Spleen (tissue), 7 donors: ENCODE measurements around the gene RNF19B.
A peak's percentile ranks its signal among the peaks of the same experiment; 100 is the strongest.

Experiments used
- CTCF ChIP-seq, 11 experiments: fragments of 200-600 bp in 7 of 11; fragments of 450-650 bp in 4 of 11; sonication (generic) in 4 of 11; IDR thresholded peaks in 8 of 11; conservative IDR thresholded peaks in 3 of 11; 1 replicate in 7 of 11; 2 replicates in 4 of 11; pipeline versions ENCODE4 v1.4.0 to v1.8.0; 2016 to 2021; ENCODE audit warnings: antibody characterized with exemption in 11 of 11, inconsistent platforms in 4 of 11, mild to moderate bottlenecking in 1 of 11
- POLR2A ChIP-seq, 3 donors: fragments of 450-650 bp; IDR thresholded peaks; one replicate each; pipeline ENCODE4 v1.5.1; 2017; ENCODE audit warnings: antibody characterized with exemption in 3 of 3, mild to moderate bottlenecking in 1 of 3
- POLR2AphosphoS5 ChIP-seq, 3 donors: sonication (generic); formaldehyde crosslinking; IDR thresholded peaks; one replicate each; pipeline ENCODE4 v1.5.1; 2017; ENCODE audit warnings: antibody characterized with exemption in 3 of 3
- donor health status: DM: no; HTN: no; CAD: no; lungs with moderate emphysema.
- donor health status: DM: no; HTN: no; CAD: no.
- donor health status: DM: no; HTN: no; CAD: no.

GRCh38 chr1:32893198-32894018, 71.2 kb downstream of the RNF19B start:
- TF ChIP-seq CTCF (IDR thresholded peaks at IDR 0.05 in 8 of 11, conservative IDR thresholded peaks at IDR 0.05 in 3 of 11) (peak in 3 of 11 experiments; percentile 24 to 50 (median 28)), POLR2AphosphoS5 (IDR thresholded peaks at IDR 0.05) (no peak), POLR2A (IDR thresholded peaks at IDR 0.05) (no peak)
